ENCODE data around the gene DOCK1. TPM values are rescaled to one million over a fixed set of nuclear protein-coding genes. Genes with fewer than 3 reads are reported as not detected.

The DOCK1 gene
- total RNA-seq, 2 experiments from 2014 or later: 0.05 TPM; not detected in 1

- POLR2A ChIA-PET: no interaction called here
- H3K27me3 Mint-ChIP-seq: no peaks in the 10 kb centered on the region
- DNase-seq: no peak
These were observed 159.2 kb downstream of the DOCK1 start for GRCh38 chr10:127064474-127064873.

GRCh38 chr10:127067542-127068194 is 162.4 kb downstream of the DOCK1 start:
- Mint-ChIP-seq H3K4me3 (no peak overlapping the region), H3K36me3 (ENCODE audit: low read depth) (no peaks in the 10 kb centered on the region), H3K27me3 (no peaks in the 10 kb centered on the region), H3K4me1 (no peaks in the 10 kb centered on the region), H3K27ac (no peak overlapping the region), H3K9me3 (no peaks in the 10 kb centered on the region)
- POLR2A ChIA-PET: no interaction called here
- no peak for DNase-seq
- CTCF ChIA-PET: no interaction called here

More at GRCh38 chr10:127064474-127064873, 159.2 kb downstream of the DOCK1 start:
- no peaks in the 10 kb centered on the region for H3K4me1 Mint-ChIP-seq
- H3K4me3 Mint-ChIP-seq: no peak overlapping the region
- CTCF ChIA-PET: no interaction called here
- peaks cover 2% of the 10 kb centered on the region for H3K9me3 Mint-ChIP-seq
- H3K27ac Mint-ChIP-seq: no peak overlapping the region
- no peaks in the 10 kb centered on the region for H3K36me3 Mint-ChIP-seq (ENCODE audit: low read depth)

GRCh38 chr10:127068485-127068884 is 163.3 kb downstream of the DOCK1 start:
- Mint-ChIP-seq H3K36me3 (ENCODE audit: low read depth) (no peaks in the 10 kb centered on the region), H3K27me3 (no peaks in the 10 kb centered on the region), H3K4me3 (no peak overlapping the region), H3K4me1 (no peaks in the 10 kb centered on the region), H3K9me3 (no peaks in the 10 kb centered on the region), H3K27ac (no peak overlapping the region)
- no peak for DNase-seq
- CTCF ChIA-PET: no interaction called here
- POLR2A ChIA-PET: no interaction called here

- ChIA-PET POLR2A (no interaction called here), CTCF (no interaction called here)
- H3K9me3 Mint-ChIP-seq: no peaks in the 10 kb centered on the region
- no peak overlapping the region for H3K27ac Mint-ChIP-seq
- no peaks in the 10 kb centered on the region for H3K4me1 Mint-ChIP-seq
- no peak overlapping the region for H3K4me3 Mint-ChIP-seq
- H3K27me3 Mint-ChIP-seq: no peaks in the 10 kb centered on the region
- no peaks in the 10 kb centered on the region for H3K36me3 Mint-ChIP-seq (ENCODE audit: low read depth)
- no peak for DNase-seq
These were observed 164.2 kb downstream of the DOCK1 start for GRCh38 chr10:127069436-127069835.

GRCh38 chr10:127071126-127071525 is 165.9 kb downstream of the DOCK1 start:
- DNase-seq: no peak
- Mint-ChIP-seq H3K27me3 (no peaks in the 10 kb centered on the region), H3K9me3 (no peaks in the 10 kb centered on the region), H3K4me1 (no peaks in the 10 kb centered on the region), H3K27ac (no peak overlapping the region), H3K4me3 (no peak overlapping the region), H3K36me3 (ENCODE audit: low read depth) (no peaks in the 10 kb centered on the region)
- ChIA-PET CTCF (no interaction called here), POLR2A (no interaction called here)

GRCh38 chr10:127073666-127074065 is 168.4 kb downstream of the DOCK1 start:
- H3K4me1 Mint-ChIP-seq: no peaks in the 10 kb centered on the region
- H3K4me3 Mint-ChIP-seq: no peak overlapping the region
- no peak overlapping the region for H3K27ac Mint-ChIP-seq
- ChIA-PET CTCF (no interaction called here), POLR2A (no interaction called here)
- H3K27me3 Mint-ChIP-seq: no peaks in the 10 kb centered on the region
- DNase-seq: no peak
- H3K9me3 Mint-ChIP-seq: no peaks in the 10 kb centered on the region
- H3K36me3 Mint-ChIP-seq (ENCODE audit: low read depth): no peaks in the 10 kb centered on the region

- Mint-ChIP-seq H3K27me3 (no peaks in the 10 kb centered on the region), H3K9me3 (no peaks in the 10 kb centered on the region), H3K4me3 (no peak overlapping the region), H3K36me3 (ENCODE audit: low read depth) (no peaks in the 10 kb centered on the region), H3K4me1 (no peaks in the 10 kb centered on the region), H3K27ac (no peak overlapping the region)
- ChIA-PET POLR2A (no interaction called here), CTCF (interaction anchor here (0.6 kb wide), 1 partner anchor 901 kb away, joined by 5 read pairs; no protein-coding TSS in a partner anchor)
- DNase-seq: no peak
These were observed 174.2 kb downstream of the DOCK1 start for GRCh38 chr10:127079392-127079791.

GRCh38 chr10:127080317-127080716 is 175.1 kb downstream of the DOCK1 start:
- H3K9me3 Mint-ChIP-seq: no peaks in the 10 kb centered on the region
- no peaks in the 10 kb centered on the region for H3K4me1 Mint-ChIP-seq
- H3K36me3 Mint-ChIP-seq (ENCODE audit: low read depth): no peaks in the 10 kb centered on the region

GRCh38 chr10:127081851-127082345 is 176.7 kb downstream of the DOCK1 start:
- H3K36me3 Mint-ChIP-seq (ENCODE audit: low read depth): no peaks in the 10 kb centered on the region
- ChIA-PET CTCF (no interaction called here), POLR2A (no interaction called here)
- H3K9me3 Mint-ChIP-seq: no peaks in the 10 kb centered on the region
- no peak overlapping the region for H3K27ac Mint-ChIP-seq
- no peak for DNase-seq
- no peak overlapping the region for H3K4me3 Mint-ChIP-seq
- no peaks in the 10 kb centered on the region for H3K27me3 Mint-ChIP-seq
- H3K4me1 Mint-ChIP-seq: no peaks in the 10 kb centered on the region

More at GRCh38 chr10:127080317-127080716, 175.1 kb downstream of the DOCK1 start:
- ChIA-PET CTCF (no interaction called here), POLR2A (no interaction called here)
- Mint-ChIP-seq H3K27me3 (no peaks in the 10 kb centered on the region), H3K4me3 (no peak overlapping the region), H3K27ac (no peak overlapping the region)
- DNase-seq: no peak

GRCh38 chr10:127082651-127083050 is 177.4 kb downstream of the DOCK1 start:
- CTCF ChIA-PET: no interaction called here
- Mint-ChIP-seq H3K9me3 (no peaks in the 10 kb centered on the region), H3K27me3 (no peaks in the 10 kb centered on the region), H3K27ac (no peak overlapping the region), H3K4me3 (no peak overlapping the region), H3K4me1 (no peaks in the 10 kb centered on the region), H3K36me3 (ENCODE audit: low read depth) (no peaks in the 10 kb centered on the region)
- POLR2A ChIA-PET: no interaction called here
- no peak for DNase-seq

- ChIA-PET CTCF (no interaction called here), POLR2A (no interaction called here)
- H3K36me3 Mint-ChIP-seq (ENCODE audit: low read depth): no peaks in the 10 kb centered on the region
- no peak for DNase-seq
- no peaks in the 10 kb centered on the region for H3K4me1 Mint-ChIP-seq
- H3K9me3 Mint-ChIP-seq: no peaks in the 10 kb centered on the region
- no peaks in the 10 kb centered on the region for H3K27me3 Mint-ChIP-seq
- H3K27ac Mint-ChIP-seq: no peak overlapping the region
- H3K4me3 Mint-ChIP-seq: no peak overlapping the region
These were observed 180.7 kb downstream of the DOCK1 start for GRCh38 chr10:127085957-127086356.

GRCh38 chr10:127088908-127089307 is 183.7 kb downstream of the DOCK1 start:
- no peaks in the 10 kb centered on the region for H3K4me1 Mint-ChIP-seq
- DNase-seq: no peak
- H3K27me3 Mint-ChIP-seq: no peaks in the 10 kb centered on the region
- H3K27ac Mint-ChIP-seq: no peak overlapping the region
- CTCF ChIA-PET: no interaction called here
- H3K9me3 Mint-ChIP-seq: no peaks in the 10 kb centered on the region
- no peak overlapping the region for H3K4me3 Mint-ChIP-seq
- no peaks in the 10 kb centered on the region for H3K36me3 Mint-ChIP-seq (ENCODE audit: low read depth)
- POLR2A ChIA-PET: no interaction called here

GRCh38 chr10:127089446-127089845 is 184.2 kb downstream of the DOCK1 start:
- H3K27ac Mint-ChIP-seq: no peak overlapping the region
- H3K4me1 Mint-ChIP-seq: no peaks in the 10 kb centered on the region
- no peak for DNase-seq
- CTCF ChIA-PET: no interaction called here
- no peaks in the 10 kb centered on the region for H3K9me3 Mint-ChIP-seq
- POLR2A ChIA-PET: no interaction called here
- no peaks in the 10 kb centered on the region for H3K36me3 Mint-ChIP-seq (ENCODE audit: low read depth)
- H3K4me3 Mint-ChIP-seq: no peak overlapping the region
- no peaks in the 10 kb centered on the region for H3K27me3 Mint-ChIP-seq

- no peak overlapping the region for H3K27ac Mint-ChIP-seq
- H3K9me3 Mint-ChIP-seq: no peaks in the 10 kb centered on the region
- no peak overlapping the region for H3K4me3 Mint-ChIP-seq
- H3K27me3 Mint-ChIP-seq: no peaks in the 10 kb centered on the region
- ChIA-PET CTCF (no interaction called here), POLR2A (no interaction called here)
- no peaks in the 10 kb centered on the region for H3K36me3 Mint-ChIP-seq (ENCODE audit: low read depth)
- H3K4me1 Mint-ChIP-seq: no peaks in the 10 kb centered on the region
- no peak for DNase-seq
These were observed 184.9 kb downstream of the DOCK1 start for GRCh38 chr10:127090138-127090537.

All from activated CD4-positive, alpha-beta T cell treated with anti-CD3 and anti-CD28 coated beads, Interleukin-2, amount 10 ng/mL, durations not matched to agents 7 days and 5 days (primary cell).